GM08714 (cell line): ENCODE measurements around the gene TRMU.

ENCODE experiments used
- H3K4me3 ChIP-seq: fragments of 200-500 bp; sonication (Bioruptor generic); 2 replicates; pipeline ENCODE4 v1.5.1; 2014; ENCODE audit warnings: mild to moderate bottlenecking, low read length, inconsistent platforms
- ZNF274 ChIP-seq: IDR thresholded peaks from 2 replicates; pipeline ENCODE4 v1.6.1; 2012; ENCODE audit warnings: mild to moderate bottlenecking, low read depth, low read length

The TRMU gene

DNA sequence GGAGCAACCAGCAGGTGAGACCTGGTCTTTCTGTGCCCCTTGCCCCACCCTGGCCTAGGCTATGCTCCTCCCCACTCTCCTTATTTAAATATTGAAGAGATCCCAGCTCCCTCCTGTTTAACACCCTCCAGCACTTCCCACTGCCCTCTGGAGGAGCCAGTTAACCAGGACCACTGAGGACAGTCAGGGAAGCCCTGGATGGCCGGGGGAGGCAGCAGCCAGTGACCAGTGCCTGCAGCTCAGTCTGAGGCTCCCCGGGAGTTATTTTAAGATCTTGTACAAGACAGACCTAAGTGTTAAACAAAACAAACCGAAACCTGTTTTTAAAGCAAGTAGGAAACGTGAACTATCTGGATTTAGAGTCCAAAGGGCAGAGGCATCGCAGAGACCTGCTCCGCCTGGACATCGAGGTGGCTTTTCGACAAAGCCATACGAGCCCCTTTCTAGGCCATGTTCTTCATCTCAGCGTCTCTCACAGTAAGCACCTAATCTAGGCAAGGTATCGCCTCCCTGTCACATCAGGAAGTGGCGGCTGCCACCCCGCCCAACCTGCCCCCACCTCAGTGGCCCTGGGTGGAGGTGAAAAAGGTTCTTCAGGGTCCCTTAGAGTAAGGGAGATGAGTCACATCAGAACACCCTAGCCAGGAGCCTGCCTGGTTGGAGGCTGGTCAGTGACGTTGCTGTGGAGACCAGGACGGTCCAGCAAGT is 35.2 kb downstream of the TRMU start:
- no peak for TF ChIP-seq ZNF274
- no peak overlapping the region for H3K4me3 ChIP-seq

DNA sequence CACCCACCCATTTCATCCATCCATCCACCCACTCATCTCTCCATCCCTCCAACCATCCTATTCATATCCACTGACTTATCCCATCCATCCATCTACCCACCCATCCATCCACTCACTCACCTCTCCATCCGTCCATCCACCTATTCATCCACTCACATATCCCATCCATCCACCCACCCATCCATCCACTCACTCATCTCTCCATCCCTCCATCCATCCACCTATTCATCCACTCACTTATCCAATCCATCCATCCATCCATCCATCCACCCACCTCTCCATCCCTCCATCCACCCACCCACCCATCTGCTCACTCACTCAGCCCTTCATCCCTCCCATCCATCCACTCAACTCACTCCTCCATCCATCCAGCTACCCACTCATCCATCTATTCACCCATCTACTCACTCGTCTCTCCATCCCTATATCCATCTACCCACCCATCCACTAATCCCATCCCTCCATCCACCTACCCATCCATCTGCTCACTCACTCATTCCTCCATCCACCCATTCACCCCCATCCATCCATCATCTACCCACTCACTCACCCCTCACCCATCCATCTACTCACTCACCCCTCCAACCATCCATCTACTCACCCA is 36.2 kb downstream of the TRMU start:
- TF ChIP-seq ZNF274: no peak
- H3K4me3 ChIP-seq: no peak overlapping the region

DNA sequence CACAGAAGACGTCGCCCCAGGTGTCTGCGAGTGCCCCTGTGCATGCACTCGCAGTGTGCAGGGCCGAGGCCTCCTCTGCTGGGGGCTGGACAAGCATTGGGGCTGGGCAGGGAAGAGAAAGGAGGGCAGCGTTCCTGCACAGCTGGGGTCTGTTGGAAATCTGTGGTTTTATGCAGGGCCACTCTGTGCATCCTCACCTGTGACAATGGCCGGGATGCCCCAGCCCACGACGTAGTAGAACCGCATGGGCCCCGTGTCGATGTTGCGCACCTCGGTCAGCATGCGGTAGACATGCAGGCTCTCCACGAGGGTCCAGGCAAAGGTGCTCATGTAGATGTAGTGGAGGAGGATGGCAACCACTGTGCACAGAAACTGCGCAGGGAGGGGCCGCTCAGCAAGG is 37.2 kb downstream of the TRMU start:
- H3K4me3 ChIP-seq: no peak overlapping the region

DNA sequence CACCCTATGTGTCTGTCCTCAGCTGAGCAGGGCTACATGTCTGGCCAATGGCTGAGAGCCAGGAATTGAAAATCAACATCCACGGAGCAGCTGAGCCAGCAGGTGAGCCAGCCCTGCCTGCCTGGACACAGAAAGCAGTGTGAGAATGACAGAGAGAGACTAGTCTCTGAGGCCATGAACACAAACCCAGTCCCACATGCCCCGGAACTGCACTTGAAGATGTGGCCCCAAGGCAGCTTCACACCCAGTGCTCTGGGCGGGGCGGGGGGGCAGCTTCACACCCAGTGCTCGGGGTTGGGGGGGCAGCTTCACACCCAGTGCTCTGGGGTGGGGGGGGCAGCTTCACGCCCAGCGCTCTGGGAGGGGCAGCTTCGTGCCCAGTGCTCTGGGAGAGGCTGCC is 37.6 kb downstream of the TRMU start:
- H3K4me3 ChIP-seq: no peak overlapping the region
- no peak for TF ChIP-seq ZNF274

More for the DNA sequence above, 37.2 kb downstream of the TRMU start:
- TF ChIP-seq ZNF274: no peak

- no peak overlapping the region for H3K4me3 ChIP-seq
- no peak for TF ChIP-seq ZNF274
Observed at GRCh38 chr22:46373921-46374662, 38.6 kb downstream of the TRMU start.

DNA sequence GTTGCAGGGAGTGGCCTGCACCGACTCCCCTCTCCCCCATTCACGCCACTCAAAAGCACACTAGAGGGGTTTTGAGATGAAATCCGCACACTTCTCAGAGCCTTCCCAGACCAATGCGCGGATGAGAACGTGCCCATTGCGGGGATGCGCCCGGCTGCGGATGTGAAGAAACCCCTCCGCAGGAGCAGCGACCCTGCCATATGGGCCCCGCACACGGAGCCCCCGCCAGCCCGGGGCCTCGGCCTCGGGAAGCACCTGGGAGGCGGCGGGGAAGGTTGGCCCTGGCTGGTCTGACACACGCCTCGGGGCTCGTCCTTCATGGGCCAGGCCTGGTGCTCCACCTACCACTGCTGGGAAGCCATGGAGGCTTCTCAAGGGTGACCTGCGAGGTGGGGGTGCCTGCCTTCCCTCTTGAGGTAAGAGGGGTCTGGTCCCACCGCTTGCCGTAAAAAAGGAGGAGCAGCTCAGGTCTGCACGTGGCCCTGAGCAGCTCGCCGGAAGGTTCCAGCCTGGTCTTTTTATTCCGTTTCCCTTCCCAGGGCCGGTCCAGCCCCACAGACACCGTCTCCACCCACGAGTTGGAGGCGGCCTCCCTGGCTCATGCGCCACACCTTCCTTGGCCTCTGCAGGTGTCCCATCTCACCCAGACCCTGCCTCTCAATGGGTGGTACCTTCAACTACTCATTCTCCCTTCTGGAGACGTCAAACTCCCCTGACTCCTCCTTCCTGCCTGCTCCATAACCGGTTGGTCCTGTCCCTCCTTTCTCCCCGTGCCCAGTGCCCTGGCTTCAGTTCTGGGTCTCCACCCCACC is 39.4 kb downstream of the TRMU start:
- H3K4me3 ChIP-seq: no peak overlapping the region
- TF ChIP-seq ZNF274: no peak

DNA sequence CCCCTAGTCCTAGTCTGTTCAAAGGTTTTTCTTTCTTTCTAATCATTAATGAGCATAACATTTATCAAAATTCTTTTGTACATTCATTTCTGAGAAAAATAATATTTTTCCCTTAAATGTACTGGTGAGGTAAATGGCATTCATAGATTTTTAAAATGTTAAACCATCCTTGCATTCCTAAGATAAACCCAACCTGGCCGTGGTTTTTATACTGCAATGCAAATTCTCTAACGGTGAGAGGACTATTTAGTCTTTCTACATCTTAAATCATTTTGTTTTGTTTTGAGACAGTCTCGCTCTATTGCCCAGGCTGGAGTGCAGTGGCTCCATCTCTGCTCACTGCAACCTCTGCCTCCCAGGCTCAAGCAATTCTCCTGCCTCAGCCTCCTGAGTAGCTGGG is 40.6 kb downstream of the TRMU start:
- no peak overlapping the region for H3K4me3 ChIP-seq
- no peak for TF ChIP-seq ZNF274

DNA sequence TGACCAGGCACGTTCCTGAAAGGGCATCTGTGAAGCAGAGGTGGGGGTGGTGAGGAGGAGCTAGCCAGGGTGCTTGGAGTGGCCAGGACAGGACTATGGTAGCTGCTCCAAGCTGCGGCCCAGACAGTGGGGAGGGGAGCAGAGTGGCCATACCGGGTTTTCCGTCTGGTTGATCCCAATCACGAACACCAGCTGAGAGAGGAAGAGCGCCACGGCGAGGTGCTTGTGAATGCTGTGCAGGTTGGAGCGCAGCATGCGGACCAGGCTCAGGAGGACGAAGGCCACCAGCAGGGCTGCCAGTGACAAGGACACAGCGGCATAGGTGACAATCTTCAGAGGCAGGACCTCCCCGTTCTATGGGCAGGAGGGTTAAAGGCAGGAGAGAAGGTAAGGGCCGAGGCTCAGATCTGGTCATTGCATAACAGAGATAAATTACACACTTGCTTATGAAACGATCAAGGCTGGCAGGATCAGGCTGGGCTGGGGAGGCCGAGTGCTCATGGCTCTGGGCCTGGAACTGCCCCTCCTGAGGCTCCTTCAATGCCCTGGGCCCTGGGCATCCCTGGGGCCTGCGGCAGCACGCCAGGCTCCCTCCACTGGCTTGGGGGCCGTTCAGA is 41.5 kb downstream of the TRMU start:
- no peak for TF ChIP-seq ZNF274
- H3K4me3 ChIP-seq: no peak overlapping the region

DNA sequence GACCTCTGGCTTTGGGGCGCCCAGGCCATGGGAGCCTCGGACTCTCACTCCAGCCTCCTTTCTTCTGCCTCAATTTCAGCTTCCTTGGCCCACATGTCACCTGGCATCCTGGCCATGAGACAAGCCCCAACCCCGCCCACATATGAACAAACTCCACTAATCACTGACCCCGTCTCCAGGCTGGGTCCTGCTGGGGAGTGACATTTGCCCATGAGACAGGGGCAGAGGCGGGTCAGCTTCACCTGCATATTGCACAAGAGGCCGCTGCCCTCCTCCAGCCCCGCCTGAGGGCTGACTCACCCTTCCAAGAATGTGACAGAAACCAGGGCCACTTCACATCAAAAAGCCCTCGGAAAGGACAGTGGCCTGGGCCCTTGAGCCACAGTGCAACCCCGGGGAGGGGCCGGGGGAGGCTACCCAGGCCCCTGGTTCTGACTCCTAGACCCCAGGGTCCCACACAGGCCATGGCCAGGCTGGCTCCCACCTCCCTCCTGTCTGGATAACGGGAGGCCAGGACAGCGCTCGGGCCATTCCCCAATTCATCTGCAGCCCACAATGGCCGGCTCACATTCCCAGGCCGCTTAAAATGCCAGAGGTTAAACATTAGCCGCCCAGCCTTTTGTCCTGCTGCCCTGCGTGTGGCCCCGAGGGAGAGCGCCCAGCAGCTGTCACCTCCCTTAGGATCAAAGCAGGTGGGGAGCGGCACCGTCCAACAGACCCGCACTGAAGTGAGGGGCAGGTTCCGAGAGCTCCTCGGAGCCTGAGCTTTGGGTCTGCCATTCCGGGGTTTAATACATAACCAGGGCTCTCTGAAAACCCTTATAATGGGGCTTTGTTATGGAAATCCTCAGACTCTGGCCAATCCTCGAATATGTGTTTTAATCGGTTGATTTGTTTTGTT is 42.3 kb downstream of the TRMU start:
- no peak for TF ChIP-seq ZNF274
- H3K4me3 ChIP-seq: no peak overlapping the region

GRCh38 chr22:46378426-46379065 is 43.0 kb downstream of the TRMU start:
- TF ChIP-seq ZNF274: no peak
- no peak overlapping the region for H3K4me3 ChIP-seq

- H3K4me3 ChIP-seq: no peak overlapping the region
- no peak for TF ChIP-seq ZNF274
Observed at GRCh38 chr22:46379066-46379930, 43.8 kb downstream of the TRMU start.

DNA sequence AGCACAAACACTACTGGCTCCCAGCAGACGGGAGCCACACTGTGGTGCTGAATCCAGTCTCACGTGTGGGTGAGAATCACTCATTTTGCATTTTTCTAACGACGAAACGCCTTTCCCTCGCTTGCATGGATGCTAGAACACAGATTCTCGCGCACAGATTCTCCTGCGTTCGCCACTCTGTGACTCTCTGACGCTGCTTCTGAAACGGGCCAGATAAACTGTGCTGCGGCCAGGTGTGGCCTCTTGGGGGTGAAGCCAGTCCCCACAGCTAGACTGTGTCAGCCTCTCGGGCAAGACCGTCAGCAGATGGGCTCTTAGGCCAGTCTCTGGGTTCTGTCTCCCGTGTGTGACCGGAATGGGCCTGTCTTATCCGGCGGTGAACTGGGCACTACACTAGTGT is 44.6 kb downstream of the TRMU start:
- H3K4me3 ChIP-seq: no peak overlapping the region
- no peak for TF ChIP-seq ZNF274
